ENCODE measurements around the gene ASB16.

GRCh38 chr17:44218344-44219107, 48.0 kb downstream of the ASB16 start:
- TF ChIP-seq EZH2 (IDR thresholded peaks at IDR 0.05; ENCODE audit: borderline replicate concordance, low read length) = no peak
- TF ChIP-seq, protein P1, sequence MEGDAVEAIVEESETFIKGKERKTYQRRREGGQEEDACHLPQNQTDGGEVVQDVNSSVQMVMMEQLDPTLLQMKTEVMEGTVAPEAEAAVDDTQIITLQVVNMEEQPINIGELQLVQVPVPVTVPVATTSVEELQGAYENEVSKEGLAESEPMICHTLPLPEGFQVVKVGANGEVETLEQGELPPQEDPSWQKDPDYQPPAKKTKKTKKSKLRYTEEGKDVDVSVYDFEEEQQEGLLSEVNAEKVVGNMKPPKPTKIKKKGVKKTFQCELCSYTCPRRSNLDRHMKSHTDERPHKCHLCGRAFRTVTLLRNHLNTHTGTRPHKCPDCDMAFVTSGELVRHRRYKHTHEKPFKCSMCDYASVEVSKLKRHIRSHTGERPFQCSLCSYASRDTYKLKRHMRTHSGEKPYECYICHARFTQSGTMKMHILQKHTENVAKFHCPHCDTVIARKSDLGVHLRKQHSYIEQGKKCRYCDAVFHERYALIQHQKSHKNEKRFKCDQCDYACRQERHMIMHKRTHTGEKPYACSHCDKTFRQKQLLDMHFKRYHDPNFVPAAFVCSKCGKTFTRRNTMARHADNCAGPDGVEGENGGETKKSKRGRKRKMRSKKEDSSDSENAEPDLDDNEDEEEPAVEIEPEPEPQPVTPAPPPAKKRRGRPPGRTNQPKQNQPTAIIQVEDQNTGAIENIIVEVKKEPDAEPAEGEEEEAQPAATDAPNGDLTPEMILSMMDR (conservative IDR thresholded peaks at IDR 0.05 in 1 of 2, IDR thresholded peaks at IDR 0.05 in 1 of 2; ENCODE audit: extremely low read depth in 1 of 2, insufficient read depth in 1 of 2, low read depth in 1 of 2, low read length in 2 of 2) = peak in 1 of 2 donors; percentile 61
